Nephron (organoid): ENCODE measurements around the gene BAIAP2.
A peak's percentile ranks its signal among the peaks of the same experiment; 100 is the strongest.

Source experiments
- H3K27ac Mint-ChIP-seq, 3 experiments: 2 replicates each; pipeline ENCODE4 v1.8.0; 2020; ENCODE audit warnings: mixed read lengths in 3 of 3, mild to moderate bottlenecking in 2 of 3, moderate library complexity in 1 of 3
- H3K27me3 Mint-ChIP-seq: 2 replicates; pipeline ENCODE4 v1.8.0; 2021; ENCODE audit warnings: low read depth, mild to moderate bottlenecking, moderate library complexity, mixed read lengths
- H3K36me3 Mint-ChIP-seq: 2 replicates; pipeline ENCODE4 v1.8.0; 2020; ENCODE audit warnings: low read depth, mixed read lengths
- H3K4me1 Mint-ChIP-seq: 2 replicates; pipeline ENCODE4 v1.8.0; 2020; ENCODE audit warnings: mixed read lengths
- H3K4me3 Mint-ChIP-seq, 3 experiments: 2 replicates each; pipeline ENCODE4 v1.8.0; 2020; ENCODE audit warnings: mild to moderate bottlenecking in 3 of 3, mixed read lengths in 3 of 3, moderate library complexity in 2 of 3
- H3K9me3 Mint-ChIP-seq: 2 replicates; pipeline ENCODE4 v1.8.0; 2020; ENCODE audit warnings: mixed read lengths
- TF ChIP-seq, protein P1 (sequence below), 3 experiments: fragments of 200-600 bp; sonication (generic); IDR thresholded peaks; one replicate each; pipeline ENCODE4 v1.5.0; 2021; ENCODE audit warnings: antibody characterized with exemption in 3 of 3; ENCODE audit not compliant: unreplicated experiment in 3 of 3

BAIAP2 gene

DNA sequence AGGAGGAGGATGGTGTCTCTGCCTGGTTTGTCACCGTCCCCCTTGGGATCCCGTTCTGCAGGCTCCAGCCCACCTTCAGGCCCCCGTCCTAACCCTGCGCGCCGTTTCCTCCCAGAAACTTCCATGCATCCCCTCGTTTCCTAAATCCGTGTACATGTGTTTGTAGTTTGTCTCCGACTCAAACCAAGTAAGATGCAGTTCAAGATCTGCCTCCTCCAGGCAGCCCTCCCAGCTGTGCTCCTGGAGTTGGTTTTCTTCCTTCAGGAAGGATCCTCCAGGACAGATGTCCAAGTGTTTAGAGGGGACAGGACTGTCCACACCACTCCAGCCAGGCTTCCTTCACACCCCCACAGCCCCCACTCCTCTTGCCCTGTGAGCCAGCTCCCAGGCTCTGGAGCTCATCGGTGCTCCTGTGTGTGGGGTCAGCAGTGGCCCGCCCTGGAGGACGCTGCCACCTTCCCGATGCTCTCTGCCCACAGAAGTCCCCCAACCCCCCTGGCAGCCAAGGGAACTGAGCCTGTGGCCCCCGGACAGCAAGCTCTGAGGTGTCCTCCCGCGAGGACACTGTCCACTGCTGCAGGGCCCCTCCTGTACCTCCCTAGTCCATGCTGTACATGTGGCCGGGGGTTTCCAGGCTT lies 11.3 kb downstream of the BAIAP2 start:
- Mint-ChIP-seq H3K27ac (peak overlapping the region in 1 of 3 experiments; percentile 73), H3K4me3 (no peak overlapping the region), H3K9me3 (no peaks in the 10 kb centered on the region), H3K4me1 (peaks cover 36% of the 10 kb centered on the region), H3K36me3 (no peaks in the 10 kb centered on the region), H3K27me3 (peaks cover 6% of the 10 kb centered on the region)
- TF ChIP-seq, protein P1, sequence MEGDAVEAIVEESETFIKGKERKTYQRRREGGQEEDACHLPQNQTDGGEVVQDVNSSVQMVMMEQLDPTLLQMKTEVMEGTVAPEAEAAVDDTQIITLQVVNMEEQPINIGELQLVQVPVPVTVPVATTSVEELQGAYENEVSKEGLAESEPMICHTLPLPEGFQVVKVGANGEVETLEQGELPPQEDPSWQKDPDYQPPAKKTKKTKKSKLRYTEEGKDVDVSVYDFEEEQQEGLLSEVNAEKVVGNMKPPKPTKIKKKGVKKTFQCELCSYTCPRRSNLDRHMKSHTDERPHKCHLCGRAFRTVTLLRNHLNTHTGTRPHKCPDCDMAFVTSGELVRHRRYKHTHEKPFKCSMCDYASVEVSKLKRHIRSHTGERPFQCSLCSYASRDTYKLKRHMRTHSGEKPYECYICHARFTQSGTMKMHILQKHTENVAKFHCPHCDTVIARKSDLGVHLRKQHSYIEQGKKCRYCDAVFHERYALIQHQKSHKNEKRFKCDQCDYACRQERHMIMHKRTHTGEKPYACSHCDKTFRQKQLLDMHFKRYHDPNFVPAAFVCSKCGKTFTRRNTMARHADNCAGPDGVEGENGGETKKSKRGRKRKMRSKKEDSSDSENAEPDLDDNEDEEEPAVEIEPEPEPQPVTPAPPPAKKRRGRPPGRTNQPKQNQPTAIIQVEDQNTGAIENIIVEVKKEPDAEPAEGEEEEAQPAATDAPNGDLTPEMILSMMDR (IDR thresholded peaks at IDR 0.05; ENCODE audit: unreplicated experiment in 3 of 3): no peak

- Mint-ChIP-seq H3K27me3 (peaks cover 6% of the 10 kb centered on the region), H3K4me3 (no peak overlapping the region), H3K4me1 (peaks cover 35% of the 10 kb centered on the region), H3K9me3 (no peaks in the 10 kb centered on the region), H3K36me3 (no peaks in the 10 kb centered on the region), H3K27ac (peak overlapping the region in 1 of 3 experiments; percentile 58)
- TF ChIP-seq, protein P1 (IDR thresholded peaks at IDR 0.05; ENCODE audit: unreplicated experiment in 3 of 3): no peak
Observed at GRCh38 chr17:81046770-81047359, 11.9 kb downstream of the BAIAP2 start.

- TF ChIP-seq, protein P1 (IDR thresholded peaks at IDR 0.05; ENCODE audit: unreplicated experiment in 3 of 3): no peak
- no peaks in the 10 kb centered on the region for H3K9me3 Mint-ChIP-seq
- no peak overlapping the region for H3K4me3 Mint-ChIP-seq
- H3K27me3 Mint-ChIP-seq: peaks cover 6% of the 10 kb centered on the region
- peak overlapping the region; percentile 42 to 72 (median 67) for H3K27ac Mint-ChIP-seq
- peaks cover 3% of the 10 kb centered on the region for H3K36me3 Mint-ChIP-seq
- peaks cover 37% of the 10 kb centered on the region for H3K4me1 Mint-ChIP-seq
Observed at GRCh38 chr17:81048827-81049371, 13.9 kb downstream of the BAIAP2 start.

DNA sequence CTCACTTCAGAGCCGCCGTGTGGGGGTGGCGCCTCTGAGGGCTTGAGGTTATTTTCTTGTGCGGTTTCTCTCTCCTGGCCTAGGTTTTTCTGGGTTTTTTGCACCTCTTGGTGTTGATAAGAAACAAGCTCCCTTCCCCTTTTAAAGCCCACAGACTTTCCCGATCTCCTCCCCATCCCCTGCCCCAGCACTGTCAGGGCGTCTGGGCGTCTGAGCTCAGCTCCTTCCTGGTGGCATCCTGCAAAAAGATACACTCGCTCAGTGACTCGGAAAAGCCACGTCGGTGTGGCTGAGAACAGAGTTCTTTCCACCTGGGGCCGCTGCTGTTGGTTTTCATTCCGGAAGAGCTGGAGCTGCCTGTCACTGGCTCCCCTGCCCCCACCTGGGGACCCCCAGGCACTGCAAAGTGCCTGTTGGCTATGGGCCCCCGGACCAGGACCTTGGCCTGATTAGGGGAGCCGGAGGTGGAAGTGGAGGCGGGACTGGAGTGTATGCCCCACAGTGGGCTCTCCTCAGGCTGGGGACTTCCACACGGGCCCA lies 14.5 kb downstream of the BAIAP2 start:
- H3K36me3 Mint-ChIP-seq: peaks cover 5% of the 10 kb centered on the region
- H3K27ac Mint-ChIP-seq: peak overlapping the region; percentile 42 to 72 (median 67)
- H3K9me3 Mint-ChIP-seq: no peaks in the 10 kb centered on the region
- H3K4me3 Mint-ChIP-seq: peak overlapping the region in 2 of 3 experiments; percentile 5 to 12
- TF ChIP-seq, protein P1 (IDR thresholded peaks at IDR 0.05; ENCODE audit: unreplicated experiment in 3 of 3): no peak
- peaks cover 6% of the 10 kb centered on the region for H3K27me3 Mint-ChIP-seq
- peaks cover 32% of the 10 kb centered on the region for H3K4me1 Mint-ChIP-seq

GRCh38 chr17:81049973-81050551 lies 15.1 kb downstream of the BAIAP2 start:
- TF ChIP-seq, protein P1 (IDR thresholded peaks at IDR 0.05; ENCODE audit: unreplicated experiment in 3 of 3): no peak
- Mint-ChIP-seq H3K9me3 (no peaks in the 10 kb centered on the region), H3K27ac (peak overlapping the region in 2 of 3 experiments; percentile 31 to 72), H3K4me3 (no peak overlapping the region), H3K27me3 (peaks cover 3% of the 10 kb centered on the region), H3K4me1 (peaks cover 26% of the 10 kb centered on the region), H3K36me3 (peaks cover 6% of the 10 kb centered on the region)
